HG03575 (cell line): Measurements from ENCODE around the gene AWAT1.
"Not testable (repeated sequence)": the region's sequence is repeated elsewhere in the genome, so short reads cannot be mapped to it uniquely, and the experiment has no call there.

Experiments
- ATAC-seq: cut with Tn5 transposase; IDR thresholded peaks from one replicate; pipeline ENCODE4 v1.9.1; 2021; ENCODE audit not compliant: unreplicated experiment, insufficient number of reproducible peaks, low FRiP score; ENCODE audit errors: extremely low read depth

Gene AWAT1

GRCh38 chrX:70234355-70234754 is at the start of gene AWAT1:
AWAT1 (plus strand) TSS chrX:70234655; CDS start chrX:70234696, 41 bp downstream.
- ATAC-seq: no peak

- ATAC-seq: no peak
These were observed 44.2 kb upstream of the AWAT1 start for GRCh38 chrX:70190225-70190624.

GRCh38 chrX:70196961-70197720 is 37.3 kb upstream of the AWAT1 start:
- no peak for ATAC-seq

- no peak for ATAC-seq
These were observed 32.7 kb upstream of the AWAT1 start for GRCh38 chrX:70201732-70202131.

GRCh38 chrX:70208479-70208878 is 26.0 kb upstream of the AWAT1 start:
- ATAC-seq: no peak

GRCh38 chrX:70209570-70209969 is 24.9 kb upstream of the AWAT1 start:
- not testable (repeated sequence) for ATAC-seq

DNA sequence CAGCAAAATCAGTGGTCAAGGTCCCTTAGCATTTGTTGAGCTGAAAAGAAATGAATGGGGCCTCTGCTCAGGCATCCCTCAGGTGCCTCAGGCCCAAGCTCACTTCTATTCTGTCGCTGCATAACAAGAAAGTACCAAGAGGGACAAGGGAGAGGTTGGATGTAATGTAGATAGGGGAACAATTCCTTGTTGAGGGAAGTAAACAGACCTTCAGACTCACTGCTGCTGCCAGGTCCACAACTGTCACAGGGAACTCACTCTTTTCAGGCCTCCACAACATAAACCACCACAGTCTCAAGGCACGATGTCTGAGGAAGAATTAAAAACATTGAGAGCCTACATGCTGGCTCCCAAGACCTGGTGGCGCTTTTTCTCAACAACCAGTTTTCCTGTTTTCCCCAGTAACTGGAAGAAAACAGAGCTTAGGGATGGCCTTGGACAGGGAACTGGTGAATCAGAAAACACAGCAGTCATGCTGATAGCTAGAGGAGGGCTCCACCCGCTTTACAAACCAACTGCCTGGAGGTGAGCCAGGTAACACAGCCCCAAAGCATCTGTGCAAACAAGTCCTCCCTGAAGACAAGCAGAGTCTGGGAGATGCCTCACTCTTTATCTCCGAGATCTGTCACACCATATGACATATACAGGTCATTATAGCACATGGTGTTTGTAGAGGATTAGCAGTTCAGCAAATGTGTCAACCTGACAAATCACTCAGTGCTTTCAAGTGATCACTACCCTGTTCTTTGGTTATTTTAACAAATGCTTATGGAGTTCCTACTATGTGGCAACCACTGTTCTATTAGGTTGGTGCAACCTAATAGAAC is 14.3 kb upstream of the AWAT1 start:
- no peak for ATAC-seq

DNA sequence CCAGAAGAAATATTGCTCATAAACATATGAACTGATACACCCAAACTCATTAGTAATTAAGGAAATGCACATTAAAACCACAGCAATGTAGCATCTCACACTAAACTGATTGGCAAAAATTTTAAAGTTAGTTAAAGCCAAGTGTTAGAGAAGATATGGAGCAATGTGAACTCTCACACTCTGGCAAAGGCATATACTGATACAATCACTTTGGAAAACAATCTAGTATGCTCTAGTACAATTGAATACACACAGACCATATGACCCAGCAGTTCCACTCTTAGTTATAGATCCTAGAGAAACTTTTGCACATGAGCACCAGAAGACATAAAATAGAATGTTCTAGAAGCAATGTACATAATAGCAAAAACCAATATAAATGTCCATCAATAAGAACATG is 8.4 kb upstream of the AWAT1 start:
- no peak for ATAC-seq

- no peak for ATAC-seq
These were observed 7.8 kb upstream of the AWAT1 start for GRCh38 chrX:70226687-70227086.

- ATAC-seq: no peak
These were observed 2.8 kb upstream of the AWAT1 start for GRCh38 chrX:70231666-70232065.

GRCh38 chrX:70240751-70241150 is 6.3 kb downstream of the AWAT1 start:
- ATAC-seq: no peak

GRCh38 chrX:70241501-70241900 is 7.0 kb downstream of the AWAT1 start:
- no peak for ATAC-seq

- not testable (repeated sequence) for ATAC-seq
These were observed 9.1 kb downstream of the AWAT1 start for GRCh38 chrX:70243601-70244000.

DNA sequence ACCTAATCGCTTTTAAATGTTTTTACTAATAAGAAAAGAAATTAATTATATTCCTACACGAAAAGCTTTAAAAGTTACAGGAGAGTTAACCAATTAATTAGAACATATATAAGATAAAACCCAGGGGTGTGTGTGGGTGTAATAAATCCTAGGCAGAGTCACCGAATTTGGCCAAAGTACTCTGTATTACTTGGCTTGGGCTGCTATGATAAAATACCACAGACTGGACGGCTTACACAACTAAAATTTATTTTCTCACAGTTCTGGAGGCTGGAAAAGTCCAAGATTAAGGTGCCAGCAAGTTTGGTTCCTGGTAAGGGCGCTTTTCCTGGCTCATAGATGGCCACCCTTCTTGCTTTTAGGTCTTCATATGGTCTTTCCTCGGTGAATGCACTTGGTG is 10.4 kb downstream of the AWAT1 start:
- no peak for ATAC-seq

DNA sequence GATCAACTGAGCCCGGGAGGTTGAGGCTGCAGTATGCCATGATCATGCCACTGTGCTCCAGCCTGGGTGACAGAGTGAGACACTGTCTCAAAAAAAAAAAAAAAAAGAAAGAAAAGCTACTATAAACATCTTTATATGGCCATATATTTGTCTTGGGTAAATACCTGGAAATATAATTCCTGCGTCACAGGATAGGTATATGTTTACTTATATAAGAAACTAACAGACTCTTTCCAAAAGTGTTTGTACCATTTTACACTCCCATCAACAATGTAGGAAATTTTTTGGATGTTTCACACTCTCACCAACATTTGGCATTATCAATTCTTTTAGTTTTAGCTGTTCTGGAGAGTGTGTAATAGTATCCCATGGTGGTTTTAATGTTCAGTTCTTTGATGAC is 12.8 kb downstream of the AWAT1 start:
- ATAC-seq: no peak

DNA sequence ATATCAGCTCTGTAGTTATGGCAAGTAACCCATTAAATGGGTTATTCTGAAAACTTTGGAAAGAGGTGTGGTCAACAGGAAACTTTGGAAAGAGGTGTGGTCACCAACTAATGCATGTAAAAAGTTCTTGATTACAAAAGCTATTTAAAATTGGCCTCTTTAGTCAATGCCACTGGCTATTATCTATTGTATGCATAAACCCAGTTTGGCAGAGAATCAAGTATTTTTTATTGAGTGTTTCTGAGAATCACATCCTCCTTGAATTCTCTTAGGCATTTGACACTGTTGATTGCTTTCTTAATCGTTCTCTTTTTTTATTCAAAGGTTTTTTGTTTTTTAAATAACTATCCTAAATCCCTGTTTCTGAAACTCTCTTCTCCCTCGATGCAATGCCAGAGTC is 18.0 kb downstream of the AWAT1 start:
- ATAC-seq: no peak

GRCh38 chrX:70253377-70254062 is 19.1 kb downstream of the AWAT1 start:
- no peak for ATAC-seq

- ATAC-seq: no peak
These were observed 19.6 kb downstream of the AWAT1 start for GRCh38 chrX:70254063-70254400.

DNA sequence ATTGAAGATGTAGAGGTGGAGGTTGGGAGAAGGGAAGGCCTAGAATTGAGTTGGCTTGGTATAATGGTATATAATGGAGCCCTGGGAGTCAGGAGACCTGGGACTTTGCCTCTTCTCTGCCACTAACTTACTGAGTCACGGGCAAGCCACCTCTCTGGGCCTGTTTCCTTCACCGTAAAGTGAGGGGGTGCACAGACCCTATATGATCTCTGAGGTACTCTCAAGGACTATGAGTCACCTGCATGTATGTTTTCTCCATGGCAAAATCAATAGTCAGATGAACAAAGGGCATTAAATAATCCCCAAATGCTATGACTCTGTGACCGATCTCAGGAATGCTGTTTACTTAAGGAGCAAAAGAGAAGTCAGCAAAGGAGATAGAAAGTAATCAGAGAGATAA is 20.5 kb downstream of the AWAT1 start:
- no peak for ATAC-seq

DNA sequence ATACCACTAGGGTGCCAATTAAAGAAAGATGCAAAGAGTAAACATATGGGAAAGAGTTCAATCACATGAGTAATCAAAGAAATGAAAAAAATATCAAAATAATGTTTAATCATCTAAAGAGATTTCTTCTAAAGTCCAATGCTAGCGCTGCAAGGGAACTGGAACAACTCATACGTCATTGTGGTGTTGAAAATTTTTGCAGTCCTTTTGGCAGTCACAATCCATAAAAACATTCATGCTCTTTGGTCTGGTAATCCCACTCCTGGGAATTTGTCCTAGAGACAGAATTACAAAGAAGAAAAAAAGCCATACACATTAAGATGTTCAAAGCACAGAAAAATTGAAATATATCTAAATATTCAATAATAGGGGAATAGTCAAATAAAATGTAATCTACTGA is 21.0 kb downstream of the AWAT1 start:
- no peak for ATAC-seq
